ENCODE results near the gene BBC3.
"Not testable (repeated sequence)": the region's sequence is repeated elsewhere in the genome, so short reads cannot be mapped to it uniquely, and the experiment has no call there.

The BBC3 gene

GRCh38 chr19:47230921-47231214 is at the start of gene BBC3:
Gene BBC3 (minus strand): TSS chr19:47231199. CDS start chr19:47228431, 2,768 bp downstream.
- DNase-seq (ENCODE audit: low spot score), result no peak

- peak; percentile 23 for DNase-seq (ENCODE audit: low spot score)
These were observed 49.3 kb upstream of the BBC3 start for GRCh38 chr19:47280183-47280797.

- not testable (repeated sequence) for DNase-seq (ENCODE audit: low spot score)
These were observed 45.5 kb upstream of the BBC3 start for GRCh38 chr19:47276513-47276912.

GRCh38 chr19:47275791-47276461 is 44.9 kb upstream of the BBC3 start:
- DNase-seq (ENCODE audit: low spot score), result peak; percentile 32

- peak; percentile 11 for DNase-seq (ENCODE audit: low spot score)
These were observed 44.1 kb upstream of the BBC3 start for GRCh38 chr19:47274891-47275761.

- peak; percentile 95 for DNase-seq (ENCODE audit: low spot score)
These were observed 43.3 kb upstream of the BBC3 start, which contains the start of gene INAFM1 for GRCh38 chr19:47274071-47274890. Gene INAFM1 (plus strand): TSS chr19:47274885. CDS start chr19:47274920, 35 bp downstream.

- peak; percentile 93 for DNase-seq (ENCODE audit: low spot score)
These were observed 42.5 kb upstream of the BBC3 start for GRCh38 chr19:47273313-47274070.

GRCh38 chr19:47272448-47273312 is 41.7 kb upstream of the BBC3 start:
- DNase-seq (ENCODE audit: low spot score), result peak; percentile 58

GRCh38 chr19:47271949-47272348 is 41.0 kb upstream of the BBC3 start:
- no peak for DNase-seq (ENCODE audit: low spot score)

GRCh38 chr19:47270408-47270807 is 39.4 kb upstream of the BBC3 start:
- DNase-seq (ENCODE audit: low spot score), result no peak

GRCh38 chr19:47269596-47269995 is 38.6 kb upstream of the BBC3 start:
- no peak for DNase-seq (ENCODE audit: low spot score)

- DNase-seq (ENCODE audit: low spot score), result no peak
These were observed 37.0 kb upstream of the BBC3 start for GRCh38 chr19:47268028-47268427.

- no peak for DNase-seq (ENCODE audit: low spot score)
These were observed 36.4 kb upstream of the BBC3 start for GRCh38 chr19:47267350-47267759.

- no peak for DNase-seq (ENCODE audit: low spot score)
These were observed 35.5 kb upstream of the BBC3 start for GRCh38 chr19:47266401-47266941.

GRCh38 chr19:47264629-47265028 is 33.6 kb upstream of the BBC3 start:
- no peak for DNase-seq (ENCODE audit: low spot score)

- DNase-seq (ENCODE audit: low spot score), result not testable (repeated sequence)
These were observed 31.2 kb upstream of the BBC3 start for GRCh38 chr19:47261946-47262793.

- no peak for DNase-seq (ENCODE audit: low spot score)
These were observed 29.5 kb upstream of the BBC3 start for GRCh38 chr19:47260476-47260875.

- DNase-seq (ENCODE audit: low spot score), result no peak
These were observed 28.0 kb upstream of the BBC3 start for GRCh38 chr19:47258895-47259555.

Measured in AG20443 (cell line).